Measurements from ENCODE around the gene ZFP42.

Gene ZFP42

GRCh38 chr4:188025476-188025875, 29.9 kb downstream of the ZFP42 start:
- no peaks in the 10 kb centered on the region for H4K20me1 ChIP-seq (ENCODE audit: control insufficient read depth, insufficient read depth, low read depth, low read length)
- H3K9me3 ChIP-seq (ENCODE audit: control insufficient read depth, insufficient read depth, low read length): peaks cover 5% of the 10 kb centered on the region; the same call in 1 of the 2 replicates
- no peaks in the 10 kb centered on the region for H3K36me3 ChIP-seq (ENCODE audit: control insufficient read depth, low read length)
- TF ChIP-seq, protein P1, sequence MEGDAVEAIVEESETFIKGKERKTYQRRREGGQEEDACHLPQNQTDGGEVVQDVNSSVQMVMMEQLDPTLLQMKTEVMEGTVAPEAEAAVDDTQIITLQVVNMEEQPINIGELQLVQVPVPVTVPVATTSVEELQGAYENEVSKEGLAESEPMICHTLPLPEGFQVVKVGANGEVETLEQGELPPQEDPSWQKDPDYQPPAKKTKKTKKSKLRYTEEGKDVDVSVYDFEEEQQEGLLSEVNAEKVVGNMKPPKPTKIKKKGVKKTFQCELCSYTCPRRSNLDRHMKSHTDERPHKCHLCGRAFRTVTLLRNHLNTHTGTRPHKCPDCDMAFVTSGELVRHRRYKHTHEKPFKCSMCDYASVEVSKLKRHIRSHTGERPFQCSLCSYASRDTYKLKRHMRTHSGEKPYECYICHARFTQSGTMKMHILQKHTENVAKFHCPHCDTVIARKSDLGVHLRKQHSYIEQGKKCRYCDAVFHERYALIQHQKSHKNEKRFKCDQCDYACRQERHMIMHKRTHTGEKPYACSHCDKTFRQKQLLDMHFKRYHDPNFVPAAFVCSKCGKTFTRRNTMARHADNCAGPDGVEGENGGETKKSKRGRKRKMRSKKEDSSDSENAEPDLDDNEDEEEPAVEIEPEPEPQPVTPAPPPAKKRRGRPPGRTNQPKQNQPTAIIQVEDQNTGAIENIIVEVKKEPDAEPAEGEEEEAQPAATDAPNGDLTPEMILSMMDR (IDR thresholded peaks at IDR 0.05; ENCODE audit: low read depth, low read length, poor library complexity, severe bottlenecking): no peak
- no peak for TF ChIP-seq EZH2phosphoT487 (IDR thresholded peaks at IDR 0.05; ENCODE audit: borderline replicate concordance, low read length)
- H3F3A ChIP-seq (ENCODE audit: control insufficient read depth, insufficient read depth): no peaks in the 10 kb centered on the region
- no peaks in the 10 kb centered on the region for H3K4me1 ChIP-seq (ENCODE audit: control insufficient read depth, low read length)
- no peak overlapping the region for H3K27ac ChIP-seq (ENCODE audit: low read depth, low read length)
- H3K79me2 ChIP-seq (ENCODE audit: control insufficient read depth, low read length): no peaks in the 10 kb centered on the region
- no peak overlapping the region for H3K4me2 ChIP-seq (ENCODE audit: low read length)
- no peaks in the 10 kb centered on the region for H3K9me2 ChIP-seq (replicated peaks; ENCODE audit: control insufficient read depth, low read length)
- no peak overlapping the region for H3K4me3 ChIP-seq (ENCODE audit: low read length)
- H3K27me3 ChIP-seq (ENCODE audit: control insufficient read depth, low read length): no peaks in the 10 kb centered on the region

DNA sequence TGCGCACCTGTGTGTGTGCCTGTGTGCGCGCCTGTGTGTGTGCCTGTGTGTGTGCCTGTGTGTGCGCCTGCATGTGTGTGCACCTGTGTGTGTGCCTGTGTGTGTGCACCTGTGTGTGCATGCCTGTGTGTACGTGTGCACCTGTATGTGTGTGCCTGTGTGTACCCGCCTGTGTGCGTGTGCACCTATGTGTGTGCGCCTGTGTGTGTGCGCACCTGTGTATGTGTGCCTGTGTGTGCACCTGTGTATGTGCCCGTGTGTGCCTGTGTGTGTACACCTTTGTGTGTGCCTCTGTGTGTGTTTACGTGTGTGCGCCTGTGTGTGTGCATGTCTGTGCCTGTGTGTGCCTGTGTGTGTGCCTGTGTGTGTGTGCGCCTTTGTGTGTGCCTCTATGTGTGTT, 33.5 kb downstream of the ZFP42 start:
- no peak overlapping the region for H3K4me3 ChIP-seq (ENCODE audit: low read length)
- no peak overlapping the region for H3K27ac ChIP-seq (ENCODE audit: low read depth, low read length)
- H3K27me3 ChIP-seq (ENCODE audit: control insufficient read depth, low read length): no peaks in the 10 kb centered on the region
- no peaks in the 10 kb centered on the region for H4K20me1 ChIP-seq (ENCODE audit: control insufficient read depth, insufficient read depth, low read depth, low read length)
- H3K36me3 ChIP-seq (ENCODE audit: control insufficient read depth, low read length): no peaks in the 10 kb centered on the region
- H3K9me3 ChIP-seq (ENCODE audit: control insufficient read depth, insufficient read depth, low read length): peaks cover 8% of the 10 kb centered on the region; the same call in 1 of the 2 replicates
- no peaks in the 10 kb centered on the region for H3K9me2 ChIP-seq (replicated peaks; ENCODE audit: control insufficient read depth, low read length)
- H3K4me1 ChIP-seq (ENCODE audit: control insufficient read depth, low read length): no peaks in the 10 kb centered on the region
- no peak overlapping the region for H3K4me2 ChIP-seq (ENCODE audit: low read length)
- no peaks in the 10 kb centered on the region for H3F3A ChIP-seq (ENCODE audit: control insufficient read depth, insufficient read depth)
- H3K79me2 ChIP-seq (ENCODE audit: control insufficient read depth, low read length): no peaks in the 10 kb centered on the region
- TF ChIP-seq EZH2phosphoT487 (IDR thresholded peaks at IDR 0.05; ENCODE audit: borderline replicate concordance, low read length): no peak
- TF ChIP-seq, protein P1 (IDR thresholded peaks at IDR 0.05; ENCODE audit: low read depth, low read length, poor library complexity, severe bottlenecking): no peak

DNA sequence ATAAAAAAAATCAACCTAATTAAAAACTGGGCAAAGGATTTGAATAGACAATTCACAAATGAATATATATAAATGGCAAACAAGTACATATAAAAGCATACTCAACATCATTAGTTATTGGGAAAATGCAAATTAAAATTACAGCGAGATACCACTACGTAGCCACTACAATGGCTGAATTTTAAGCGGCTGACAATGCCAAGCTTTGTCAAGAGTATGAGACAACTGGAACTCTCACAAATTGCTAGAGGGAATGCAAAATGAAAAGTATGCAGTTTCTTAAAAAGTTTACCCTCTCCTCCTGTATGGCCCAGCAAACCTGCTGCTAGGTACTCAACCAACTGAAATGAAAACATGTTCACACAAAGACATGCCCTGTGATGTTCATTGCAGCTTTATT, 34.8 kb downstream of the ZFP42 start:
- TF ChIP-seq, protein P1 (IDR thresholded peaks at IDR 0.05; ENCODE audit: low read depth, low read length, poor library complexity, severe bottlenecking): no peak
- H3K9me2 ChIP-seq (replicated peaks; ENCODE audit: control insufficient read depth, low read length): no peaks in the 10 kb centered on the region
- peaks cover 8% of the 10 kb centered on the region; the same call in 1 of the 2 replicates for H3K9me3 ChIP-seq (ENCODE audit: control insufficient read depth, insufficient read depth, low read length)
- no peak overlapping the region for H3K4me2 ChIP-seq (ENCODE audit: low read length)
- no peak overlapping the region for H3K27ac ChIP-seq (ENCODE audit: low read depth, low read length)
- H3K4me1 ChIP-seq (ENCODE audit: control insufficient read depth, low read length): no peaks in the 10 kb centered on the region
- H3F3A ChIP-seq (ENCODE audit: control insufficient read depth, insufficient read depth): no peaks in the 10 kb centered on the region
- H3K4me3 ChIP-seq (ENCODE audit: low read length): no peak overlapping the region
- no peaks in the 10 kb centered on the region for H3K36me3 ChIP-seq (ENCODE audit: control insufficient read depth, low read length)
- no peaks in the 10 kb centered on the region for H3K27me3 ChIP-seq (ENCODE audit: control insufficient read depth, low read length)
- no peaks in the 10 kb centered on the region for H4K20me1 ChIP-seq (ENCODE audit: control insufficient read depth, insufficient read depth, low read depth, low read length)
- no peaks in the 10 kb centered on the region for H3K79me2 ChIP-seq (ENCODE audit: control insufficient read depth, low read length)

- no peak overlapping the region for H3K4me3 ChIP-seq (ENCODE audit: low read length)
- H3K36me3 ChIP-seq (ENCODE audit: control insufficient read depth, low read length): no peaks in the 10 kb centered on the region
- H3F3A ChIP-seq (ENCODE audit: control insufficient read depth, insufficient read depth): no peaks in the 10 kb centered on the region
- H3K4me1 ChIP-seq (ENCODE audit: control insufficient read depth, low read length): no peaks in the 10 kb centered on the region
- H3K27me3 ChIP-seq (ENCODE audit: control insufficient read depth, low read length): no peaks in the 10 kb centered on the region
- H3K27ac ChIP-seq (ENCODE audit: low read depth, low read length): no peak overlapping the region
- no peak overlapping the region for H3K4me2 ChIP-seq (ENCODE audit: low read length)
- H3K9me2 ChIP-seq (replicated peaks; ENCODE audit: control insufficient read depth, low read length): no peaks in the 10 kb centered on the region
- peaks cover 8% of the 10 kb centered on the region; the same call in 1 of the 2 replicates for H3K9me3 ChIP-seq (ENCODE audit: control insufficient read depth, insufficient read depth, low read length)
- no peak for TF ChIP-seq EZH2phosphoT487 (IDR thresholded peaks at IDR 0.05; ENCODE audit: borderline replicate concordance, low read length)
- TF ChIP-seq, protein P1 (IDR thresholded peaks at IDR 0.05; ENCODE audit: low read depth, low read length, poor library complexity, severe bottlenecking): no peak
- no peaks in the 10 kb centered on the region for H4K20me1 ChIP-seq (ENCODE audit: control insufficient read depth, insufficient read depth, low read depth, low read length)
- H3K79me2 ChIP-seq (ENCODE audit: control insufficient read depth, low read length): no peaks in the 10 kb centered on the region
These were observed 36.2 kb downstream of the ZFP42 start for GRCh38 chr4:188031751-188032150.
